Measurements from ENCODE around the gene SHANK1.

DNA sequence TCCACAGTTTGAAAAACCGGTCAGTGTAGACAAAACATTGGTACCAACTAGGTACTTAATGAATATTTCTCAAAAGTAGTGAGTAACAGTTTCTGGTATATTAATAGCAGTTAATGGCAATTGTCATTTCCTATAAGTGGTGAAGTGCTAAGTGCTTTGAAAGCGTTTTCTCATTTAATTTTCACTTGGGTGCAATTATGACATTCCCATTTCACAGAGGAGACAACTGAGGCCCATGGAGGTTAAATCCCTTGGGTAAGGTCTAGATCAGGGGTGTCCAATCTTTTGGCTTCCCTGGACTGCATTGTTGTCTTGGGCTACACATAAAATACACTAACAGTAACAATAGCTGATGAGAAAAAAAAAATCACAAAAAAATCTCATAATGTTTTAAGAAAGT is 79.2 kb downstream of the SHANK1 start:
- TF ChIP-seq, protein P1, sequence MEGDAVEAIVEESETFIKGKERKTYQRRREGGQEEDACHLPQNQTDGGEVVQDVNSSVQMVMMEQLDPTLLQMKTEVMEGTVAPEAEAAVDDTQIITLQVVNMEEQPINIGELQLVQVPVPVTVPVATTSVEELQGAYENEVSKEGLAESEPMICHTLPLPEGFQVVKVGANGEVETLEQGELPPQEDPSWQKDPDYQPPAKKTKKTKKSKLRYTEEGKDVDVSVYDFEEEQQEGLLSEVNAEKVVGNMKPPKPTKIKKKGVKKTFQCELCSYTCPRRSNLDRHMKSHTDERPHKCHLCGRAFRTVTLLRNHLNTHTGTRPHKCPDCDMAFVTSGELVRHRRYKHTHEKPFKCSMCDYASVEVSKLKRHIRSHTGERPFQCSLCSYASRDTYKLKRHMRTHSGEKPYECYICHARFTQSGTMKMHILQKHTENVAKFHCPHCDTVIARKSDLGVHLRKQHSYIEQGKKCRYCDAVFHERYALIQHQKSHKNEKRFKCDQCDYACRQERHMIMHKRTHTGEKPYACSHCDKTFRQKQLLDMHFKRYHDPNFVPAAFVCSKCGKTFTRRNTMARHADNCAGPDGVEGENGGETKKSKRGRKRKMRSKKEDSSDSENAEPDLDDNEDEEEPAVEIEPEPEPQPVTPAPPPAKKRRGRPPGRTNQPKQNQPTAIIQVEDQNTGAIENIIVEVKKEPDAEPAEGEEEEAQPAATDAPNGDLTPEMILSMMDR (conservative IDR thresholded peaks at IDR 0.05; ENCODE audit: low read length): no peak
- TF ChIP-seq EZH2phosphoT487 (IDR thresholded peaks at IDR 0.05; ENCODE audit: borderline replicate concordance, low read depth, low read length): no peak

Data from OCI-LY7 (cell line).